Erythroblast (primary cell): ENCODE measurements around the gene COMMD9.

ENCODE experiments used
- GATA1 ChIP-seq: IDR thresholded peaks from 2 replicates; pipeline ENCODE4 v1.6.1; 2011; ENCODE audit warnings: low read depth, mild to moderate bottlenecking, control low read depth, low read length, moderate library complexity
- POLR2A ChIP-seq: IDR thresholded peaks from 2 replicates; pipeline ENCODE4 v1.6.1; 2011; ENCODE audit warnings: mild to moderate bottlenecking, low read length

DNA sequence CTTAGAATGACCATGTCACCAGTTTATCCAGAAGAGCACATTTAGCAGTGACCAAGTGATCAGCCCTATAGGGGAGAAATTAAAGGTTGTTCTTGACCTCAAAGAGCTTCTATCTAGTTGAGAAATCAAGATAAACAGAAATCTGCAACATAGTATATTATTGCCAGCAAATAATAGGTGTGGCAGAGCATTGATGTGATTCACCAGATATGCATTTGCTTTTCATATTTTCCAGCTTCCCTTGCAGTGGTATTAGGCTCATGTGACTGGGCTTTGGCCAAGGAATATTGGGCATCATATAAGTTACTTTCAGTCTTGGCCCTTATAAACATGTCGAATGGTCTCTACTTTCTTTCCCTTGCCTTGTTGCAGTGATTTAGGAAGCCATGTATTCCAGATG lies 34.5 kb downstream of the COMMD9 start:
- no peak for TF ChIP-seq POLR2A
- no peak for TF ChIP-seq GATA1
